Heart left ventricle (tissue), 16 donors: Measurements from ENCODE around the gene MAP3K4. TPM values are rescaled to one million over a fixed set of nuclear protein-coding genes. Genes with fewer than 3 reads are reported as not detected.

Experiments
- ATAC-seq, 4 donors: fragments of 200-7000 bp; cut with Tn5 transposase; one replicate each; pipeline ENCODE4 v1.9.1; 2020 to 2022; ENCODE audit warnings: moderate library complexity in 4 of 4, mild to moderate bottlenecking in 3 of 4, moderate number of reproducible peaks in 1 of 4
- DNase-seq, 5 donors: peaks; one replicate each; pipeline ENCODE4 v3.0.0-alpha.2; 2020
- H3K27ac ChIP-seq, 12 donors: fragments of 200-600 bp; sonication (generic) in 4 of 12; one replicate each; pipeline versions ENCODE4 v1.5.0 to v1.8.0; 2016 to 2022; ENCODE audit warnings: mild to moderate bottlenecking in 2 of 12
- H3K27me3 ChIP-seq, 9 donors: fragments of 200-600 bp; sonication (generic) in 2 of 9; one replicate each; pipeline versions ENCODE4 v1.5.1 to v1.8.0; 2016 to 2022; ENCODE audit warnings: mild to moderate bottlenecking in 3 of 9
- H3K36me3 ChIP-seq, 9 donors: fragments of 200-600 bp; sonication (generic) in 2 of 9; one replicate each; pipeline versions ENCODE4 v1.5.0 to v1.8.0; 2018 to 2022; ENCODE audit warnings: mild to moderate bottlenecking in 2 of 9
- H3K4me1 ChIP-seq, 12 donors: fragments of 200-600 bp; sonication (generic) in 4 of 12; one replicate each; pipeline versions ENCODE4 v1.5.0 to v1.8.0; 2016 to 2022; ENCODE audit warnings: mild to moderate bottlenecking in 3 of 12
- H3K4me3 ChIP-seq, 12 donors: fragments of 200-600 bp; sonication (generic) in 4 of 12; one replicate each; pipeline versions ENCODE4 v1.5.0 to v1.8.0; 2017 to 2022; ENCODE audit warnings: mild to moderate bottlenecking in 9 of 12, moderate library complexity in 4 of 12
- H3K9me3 ChIP-seq, 12 donors: fragments of 200-600 bp; sonication (generic) in 4 of 12; one replicate each; pipeline versions ENCODE4 v1.5.0 to v1.8.0; 2016 to 2022; ENCODE audit warnings: mild to moderate bottlenecking in 1 of 12
- CTCF ChIP-seq, 12 donors: fragments of 200-600 bp; sonication (generic) in 4 of 12; IDR thresholded peaks; one replicate each; pipeline versions ENCODE4 v1.5.0 to v1.8.0; 2018 to 2022; ENCODE audit warnings: antibody characterized with exemption in 12 of 12, mild to moderate bottlenecking in 5 of 12
- POLR2A ChIP-seq, 2 donors: fragments of 450-650 bp; IDR thresholded peaks; one replicate each; pipeline ENCODE4 v1.6.1; 2017; ENCODE audit warnings: antibody characterized with exemption in 2 of 2, mild to moderate bottlenecking in 2 of 2, moderate library complexity in 2 of 2
- WGBS, 4 donors: extraction: QIAGEN DNeasy Blood & Tissue Kit in 2 of 4; methylation state at CpG; one replicate each; pipeline versions ENCODE4 v1.1.5 to v1.1.7; 2013 to 2018; 5-methylcytosine and 5-hydroxymethylcytosine counted together
- intact Hi-C, 10 donors: fragments of 100-400 bp; cut with DNase I; formaldehyde crosslinking; loops; one replicate each; pipeline versions ENCODE4 v1.11.1 to v1.14.2; 2022
- polyA plus RNA-seq, 2 donors: library from polyadenylated mRNA; stranded (reverse); fragments of 200-250 nt; gene quantifications; one replicate each; pipeline ENCODE4 v1.2.3, GENCODE V29; 2013
- total RNA-seq, 9 donors: library from RNA; depleted of rRNA in 2 of 9; stranded (reverse); fragments of >200 nt in 2 of 9; fragmentation: NEBNext Ultra II Directional in 3 of 9; extraction: Animal tissue kit (Norgen Biotek cat#: 25700) in 3 of 9; gene quantifications; one replicate each; pipeline versions ENCODE4 v1.1.0 to v1.2.4, GENCODE V29; 2016 to 2023
- donor health status: ischemic (EF 13 %, LVEDD 7.1; RV severe dilation, severe dysfunction).
- donor health status: healthy with polysubstance abuse.
- donor health status: DM: no; HTN: yes; CAD: no.
- donor health status: DM: no; HTN: no; CAD: no.
- donor health status: ischemic (EF 25% LVEDD 6.9; RV normal size, moderate dysfunction).
- donor health status: ischemic (EF 25% LVEDD 5.7; RV mildly dilated, moderate dysfunction).
- donor health status: healthy.
- donor health status: DM: yes; HTN: yes; CAD: no.
- donor health status: ischemic (EF 35%, LVEDD 5.7; RV mildly dilated, moderate dysfunction).
- donor health status: nonischemic (EF 11% LVEDD 7.7; RV severe dilation, severe dysfunction).
- donor health status: DM: yes; HTN: yes; CAD: no.
- donor health status: PGD.
- donor health status: ischemic (EF 29% LVEDD 5.4; RV normal size, mild dysfunction).
- donor health status: nonischemic (EF 23%, LVEDD 6.1; RV moderate dilation, normal function).

MAP3K4 gene
- total and polyA plus RNA-seq, 11 donors, result 9.2 to 39.1 (median 28.4) TPM

GRCh38 chr6:161091151-161091550, 99.6 kb downstream of the MAP3K4 start:
- H3K36me3 ChIP-seq, result peaks cover 0 to 98% (median 85%) of the 10 kb centered on the region in 9 donors
- intact Hi-C loops, result no loop called here
- H3K27ac ChIP-seq, result no peak overlapping the region
- DNase-seq (no peak), ATAC-seq (no peak)
- H3K4me3 ChIP-seq, result no peak overlapping the region
- H3K27me3 ChIP-seq, result no peaks in the 10 kb centered on the region
- TF ChIP-seq CTCF (IDR thresholded peaks at IDR 0.05) (no peak), POLR2A (IDR thresholded peaks at IDR 0.05) (no peak)
- no peaks in the 10 kb centered on the region for H3K9me3 ChIP-seq
- no peaks in the 10 kb centered on the region for H3K4me1 ChIP-seq
- 91 to 96% (median 93%) methylated on average over 4 of the region's 4 CpGs for WGBS, 4 donors

- Histone ChIP-seq H3K4me3 (no peak overlapping the region), H3K9me3 (no peaks in the 10 kb centered on the region), H3K4me1 (no peaks in the 10 kb centered on the region), H3K27ac (no peak overlapping the region), H3K27me3 (no peaks in the 10 kb centered on the region), H3K36me3 (peaks cover 0 to 98% (median 83%) of the 10 kb centered on the region in 9 donors)
- WGBS, 4 donors, result 91 to 95% (median 92%) methylated on average over 6 of the region's 6 CpGs
- no peak for DNase-seq
- TF ChIP-seq POLR2A (IDR thresholded peaks at IDR 0.05) (no peak), CTCF (IDR thresholded peaks at IDR 0.05) (no peak)
- ATAC-seq, result no peak
- intact Hi-C loops, result no loop called here
Observed at GRCh38 chr6:161091972-161092701, 100.6 kb downstream of the MAP3K4 start.

GRCh38 chr6:161094955-161095354, 103.4 kb downstream of the MAP3K4 start:
- no peak for ATAC-seq

GRCh38 chr6:161095916-161096315, 104.3 kb downstream of the MAP3K4 start:
- Histone ChIP-seq H3K27me3 (no peaks in the 10 kb centered on the region), H3K36me3 (peaks cover 0 to 100% (median 88%) of the 10 kb centered on the region in 9 donors), H3K4me1 (no peaks in the 10 kb centered on the region), H3K4me3 (no peak overlapping the region), H3K9me3 (no peaks in the 10 kb centered on the region), H3K27ac (no peak overlapping the region)
- intact Hi-C loops, result no loop called here
- DNase-seq (no peak), ATAC-seq (no peak)
- TF ChIP-seq CTCF (IDR thresholded peaks at IDR 0.05), result no peak
- TF ChIP-seq POLR2A (IDR thresholded peaks at IDR 0.05), result no peak

More at GRCh38 chr6:161094955-161095354, 103.4 kb downstream of the MAP3K4 start:
- Histone ChIP-seq H3K9me3 (no peaks in the 10 kb centered on the region), H3K27ac (no peak overlapping the region), H3K4me1 (no peaks in the 10 kb centered on the region), H3K4me3 (no peak overlapping the region), H3K36me3 (peaks cover 0 to 98% (median 83%) of the 10 kb centered on the region in 9 donors), H3K27me3 (no peaks in the 10 kb centered on the region)
- 70 to 80% (median 78%) methylated on average over 5 of the region's 5 CpGs for WGBS, 4 donors
- TF ChIP-seq CTCF (IDR thresholded peaks at IDR 0.05), result no peak
- no peak for TF ChIP-seq POLR2A (IDR thresholded peaks at IDR 0.05)
- intact Hi-C loops, result no loop called here
- DNase-seq, result no peak
